ENCODE measurements around the gene SLC36A3. TPM values are rescaled to one million over a fixed set of nuclear protein-coding genes. Genes with fewer than 3 reads are reported as not detected.
A peak's percentile ranks its signal among the peaks of the same experiment; 100 is the strongest.

Gene SLC36A3
- total RNA-seq, 2 donors from 2014 or later, result not detected

DNA sequence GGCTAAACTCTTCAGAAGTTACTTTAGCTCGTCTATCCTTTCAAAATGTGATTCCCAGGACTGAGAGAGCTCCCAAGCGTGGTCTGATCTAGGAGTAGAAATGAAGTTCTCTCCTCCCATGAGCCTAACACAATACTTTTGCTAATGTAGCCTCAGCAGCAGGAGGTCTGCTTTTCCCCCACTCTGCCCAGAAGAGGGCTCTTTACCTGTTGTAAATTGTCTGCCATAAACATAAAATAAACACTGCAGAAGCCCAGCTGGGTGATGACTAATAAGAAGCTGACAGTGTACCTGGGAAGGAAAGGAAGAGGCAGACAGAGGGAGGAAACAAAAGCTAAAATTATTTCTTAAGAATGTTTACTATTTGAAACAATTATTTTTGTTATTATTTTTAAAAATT, 15.4 kb downstream of the SLC36A3 start:
- Mint-ChIP-seq H3K36me3 (ENCODE audit: low read depth) (no peaks in the 10 kb centered on the region), H3K27me3 (no peaks in the 10 kb centered on the region), H3K4me3 (no peak overlapping the region), H3K9me3 (no peaks in the 10 kb centered on the region), H3K27ac (no peak overlapping the region), H3K4me1 (peaks cover 6% of the 10 kb centered on the region)
- ATAC-seq (replicated peaks), result no peak

DNA sequence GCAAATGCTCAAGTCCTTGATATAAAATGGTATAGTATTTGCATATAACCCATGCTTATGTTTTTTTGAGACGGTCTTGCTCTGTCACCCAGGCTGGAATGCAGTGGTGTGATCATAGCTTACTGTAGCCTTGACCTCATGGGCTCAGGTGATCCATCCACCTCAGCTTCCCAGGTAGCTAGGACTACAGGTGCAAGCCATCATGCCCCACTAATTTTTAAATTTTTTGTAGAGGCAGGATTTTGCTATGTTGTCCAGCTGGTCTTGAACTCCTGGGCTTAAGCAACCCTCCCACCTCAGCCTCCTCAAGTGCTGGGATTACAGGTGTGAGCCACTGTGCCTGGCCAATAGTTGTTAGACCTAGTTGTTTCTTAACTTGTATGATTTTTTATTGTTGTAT, 17.3 kb downstream of the SLC36A3 start:
- no peaks in the 10 kb centered on the region for H3K9me3 Mint-ChIP-seq
- H3K4me1 Mint-ChIP-seq, result peaks cover 6% of the 10 kb centered on the region
- no peaks in the 10 kb centered on the region for H3K36me3 Mint-ChIP-seq (ENCODE audit: low read depth)

DNA sequence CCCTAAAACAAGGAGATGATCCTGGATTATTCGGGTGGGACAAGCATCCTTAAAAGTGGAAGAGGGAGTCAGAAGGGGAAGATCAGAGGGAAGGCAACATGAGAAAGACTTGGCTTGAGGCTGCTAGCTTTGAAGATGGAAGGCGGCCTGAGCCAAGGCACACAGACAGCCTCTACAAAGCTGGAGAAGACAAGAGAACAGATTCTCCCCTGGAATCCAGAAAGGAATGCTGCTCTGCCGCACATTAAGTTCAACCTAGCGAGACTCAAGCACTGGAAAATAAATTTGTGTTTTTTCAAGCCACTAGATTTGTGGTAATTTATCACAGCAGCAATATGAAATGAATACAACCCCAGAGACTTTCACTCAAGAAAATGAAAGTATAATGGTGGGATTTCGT, 17.9 kb downstream of the SLC36A3 start:
- peaks cover 6% of the 10 kb centered on the region for H3K4me1 Mint-ChIP-seq
- no peaks in the 10 kb centered on the region for H3K9me3 Mint-ChIP-seq
- no peak overlapping the region for H3K4me3 Mint-ChIP-seq
- no peaks in the 10 kb centered on the region for H3K27me3 Mint-ChIP-seq
- no peak overlapping the region for H3K27ac Mint-ChIP-seq
- no peak for ATAC-seq (replicated peaks)
- no peaks in the 10 kb centered on the region for H3K36me3 Mint-ChIP-seq (ENCODE audit: low read depth)

More for the DNA sequence above, 17.3 kb downstream of the SLC36A3 start:
- no peaks in the 10 kb centered on the region for H3K27me3 Mint-ChIP-seq
- no peak for ATAC-seq (replicated peaks)
- no peak overlapping the region for H3K27ac Mint-ChIP-seq
- no peak overlapping the region for H3K4me3 Mint-ChIP-seq

DNA sequence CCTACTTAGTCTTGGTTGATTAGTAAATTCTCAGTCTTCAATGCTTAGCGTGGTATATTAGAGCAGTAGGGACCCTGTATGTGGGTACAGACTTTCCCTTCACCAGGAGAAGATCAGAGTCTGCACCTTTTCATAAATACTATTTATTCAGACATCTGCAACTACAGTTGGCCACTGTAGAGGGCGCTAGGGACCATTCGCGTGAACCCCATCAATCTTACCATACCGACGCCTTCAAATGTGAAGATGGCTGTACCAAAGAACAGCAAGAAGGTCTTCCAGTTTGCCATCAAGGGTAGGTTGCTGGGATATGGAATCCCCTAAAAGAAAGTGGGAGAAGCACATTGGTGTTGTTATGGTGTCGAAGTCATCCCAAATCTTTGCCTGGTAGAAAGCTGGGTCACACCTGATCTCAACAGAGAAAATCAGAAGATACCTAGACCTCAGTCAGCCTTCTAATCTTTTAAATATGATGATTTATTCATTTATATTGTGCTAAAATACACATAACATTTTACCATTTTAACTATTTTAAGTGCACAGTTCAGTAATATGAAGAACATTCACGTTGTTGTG, 19.1 kb downstream of the SLC36A3 start:
- H3K4me1 Mint-ChIP-seq, result peaks cover 6% of the 10 kb centered on the region
- H3K4me3 Mint-ChIP-seq, result no peak overlapping the region
- ATAC-seq (replicated peaks), result no peak
- H3K36me3 Mint-ChIP-seq (ENCODE audit: low read depth), result no peaks in the 10 kb centered on the region
- no peaks in the 10 kb centered on the region for H3K9me3 Mint-ChIP-seq
- H3K27me3 Mint-ChIP-seq, result no peaks in the 10 kb centered on the region
- H3K27ac Mint-ChIP-seq, result no peak overlapping the region

- no peaks in the 10 kb centered on the region for H3K36me3 Mint-ChIP-seq (ENCODE audit: low read depth)
- H3K27me3 Mint-ChIP-seq, result no peaks in the 10 kb centered on the region
- H3K4me3 Mint-ChIP-seq, result no peak overlapping the region
- no peak overlapping the region for H3K27ac Mint-ChIP-seq
- no peaks in the 10 kb centered on the region for H3K9me3 Mint-ChIP-seq
- no peak for ATAC-seq (replicated peaks)
- H3K4me1 Mint-ChIP-seq, result peaks cover 6% of the 10 kb centered on the region
These were observed 20.3 kb downstream of the SLC36A3 start for GRCh38 chr5:151283120-151283825.

- no peaks in the 10 kb centered on the region for H3K36me3 Mint-ChIP-seq (ENCODE audit: low read depth)
- H3K27ac Mint-ChIP-seq, result no peak overlapping the region
- peaks cover 6% of the 10 kb centered on the region for H3K4me1 Mint-ChIP-seq
- no peaks in the 10 kb centered on the region for H3K9me3 Mint-ChIP-seq
- H3K4me3 Mint-ChIP-seq, result no peak overlapping the region
- ATAC-seq (replicated peaks), result no peak
- H3K27me3 Mint-ChIP-seq, result no peaks in the 10 kb centered on the region
These were observed 22.4 kb downstream of the SLC36A3 start for GRCh38 chr5:151281001-151281639.

GRCh38 chr5:151280443-151280842, 23.1 kb downstream of the SLC36A3 start:
- Mint-ChIP-seq H3K27ac (no peak overlapping the region), H3K4me3 (no peak overlapping the region), H3K27me3 (no peaks in the 10 kb centered on the region)

GRCh38 chr5:151278845-151279244, 24.7 kb downstream of the SLC36A3 start:
- Mint-ChIP-seq H3K36me3 (ENCODE audit: low read depth) (no peaks in the 10 kb centered on the region), H3K4me1 (peaks cover 1% of the 10 kb centered on the region), H3K9me3 (no peaks in the 10 kb centered on the region), H3K27me3 (no peaks in the 10 kb centered on the region), H3K27ac (no peak overlapping the region), H3K4me3 (no peak overlapping the region)
- ATAC-seq (replicated peaks), result no peak

More at GRCh38 chr5:151280443-151280842, 23.1 kb downstream of the SLC36A3 start:
- no peaks in the 10 kb centered on the region for H3K36me3 Mint-ChIP-seq (ENCODE audit: low read depth)
- H3K4me1 Mint-ChIP-seq, result peaks cover 6% of the 10 kb centered on the region
- H3K9me3 Mint-ChIP-seq, result no peaks in the 10 kb centered on the region
- ATAC-seq (replicated peaks), result no peak

DNA sequence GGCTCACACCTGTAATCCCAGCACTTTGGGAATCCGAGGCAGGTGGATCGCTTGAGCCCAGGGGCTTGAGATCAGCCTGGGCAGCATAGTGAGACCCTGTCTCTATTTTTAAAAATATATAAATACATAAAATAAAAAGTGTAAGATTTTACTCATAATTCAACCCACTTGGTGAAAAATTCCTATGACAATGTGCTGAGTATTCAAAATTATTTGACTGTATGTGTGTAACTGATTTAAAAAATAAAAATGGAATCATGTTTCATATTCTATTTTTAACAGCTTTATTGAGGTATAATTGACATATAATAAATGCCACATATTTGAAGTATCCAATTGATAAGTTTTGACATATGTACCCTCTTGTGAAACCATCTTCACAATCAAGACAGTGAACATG, 27.8 kb downstream of the SLC36A3 start:
- Mint-ChIP-seq H3K27ac (no peak overlapping the region), H3K27me3 (no peaks in the 10 kb centered on the region), H3K4me1 (no peaks in the 10 kb centered on the region), H3K36me3 (ENCODE audit: low read depth) (no peaks in the 10 kb centered on the region), H3K9me3 (no peaks in the 10 kb centered on the region), H3K4me3 (no peak overlapping the region)
- no peak for ATAC-seq (replicated peaks)

- no peaks in the 10 kb centered on the region for H3K36me3 Mint-ChIP-seq (ENCODE audit: low read depth)
- ATAC-seq (replicated peaks), result no peak
- no peak overlapping the region for H3K27ac Mint-ChIP-seq
- H3K9me3 Mint-ChIP-seq, result no peaks in the 10 kb centered on the region
- H3K27me3 Mint-ChIP-seq, result no peaks in the 10 kb centered on the region
- H3K4me1 Mint-ChIP-seq, result no peaks in the 10 kb centered on the region
- H3K4me3 Mint-ChIP-seq, result no peak overlapping the region
These were observed 28.9 kb downstream of the SLC36A3 start for GRCh38 chr5:151274666-151275065.

DNA sequence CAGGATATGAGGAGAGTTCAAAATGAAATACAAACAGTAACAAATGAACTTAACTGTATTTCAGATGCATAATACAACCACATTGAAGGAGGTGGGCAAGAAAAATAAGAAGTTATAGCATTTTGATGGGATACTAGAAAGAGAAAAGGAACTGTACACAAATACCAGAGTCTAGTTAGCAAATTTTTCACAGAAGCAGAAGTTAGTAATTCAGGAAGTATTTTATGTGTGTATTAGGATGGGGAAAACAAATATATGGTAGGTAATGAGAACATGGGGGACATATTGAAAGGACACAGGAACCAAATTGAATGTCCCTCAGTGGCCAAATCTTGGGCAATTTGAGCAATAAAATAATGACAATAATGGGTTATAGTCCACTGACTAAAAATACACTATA, 32.2 kb downstream of the SLC36A3 start:
- Mint-ChIP-seq H3K4me3 (no peak overlapping the region), H3K36me3 (ENCODE audit: low read depth) (peaks cover 27% of the 10 kb centered on the region), H3K27ac (no peak overlapping the region), H3K4me1 (no peaks in the 10 kb centered on the region), H3K27me3 (no peaks in the 10 kb centered on the region), H3K9me3 (no peaks in the 10 kb centered on the region)
- ATAC-seq (replicated peaks), result no peak

- H3K27ac Mint-ChIP-seq, result no peak overlapping the region
- H3K27me3 Mint-ChIP-seq, result no peaks in the 10 kb centered on the region
- H3K4me1 Mint-ChIP-seq, result no peaks in the 10 kb centered on the region
- peaks cover 34% of the 10 kb centered on the region for H3K36me3 Mint-ChIP-seq (ENCODE audit: low read depth)
- peak; percentile 96 for ATAC-seq (replicated peaks)
- H3K9me3 Mint-ChIP-seq, result no peaks in the 10 kb centered on the region
- H3K4me3 Mint-ChIP-seq, result no peak overlapping the region
These were observed 33.0 kb downstream of the SLC36A3 start for GRCh38 chr5:151270599-151270998.

DNA sequence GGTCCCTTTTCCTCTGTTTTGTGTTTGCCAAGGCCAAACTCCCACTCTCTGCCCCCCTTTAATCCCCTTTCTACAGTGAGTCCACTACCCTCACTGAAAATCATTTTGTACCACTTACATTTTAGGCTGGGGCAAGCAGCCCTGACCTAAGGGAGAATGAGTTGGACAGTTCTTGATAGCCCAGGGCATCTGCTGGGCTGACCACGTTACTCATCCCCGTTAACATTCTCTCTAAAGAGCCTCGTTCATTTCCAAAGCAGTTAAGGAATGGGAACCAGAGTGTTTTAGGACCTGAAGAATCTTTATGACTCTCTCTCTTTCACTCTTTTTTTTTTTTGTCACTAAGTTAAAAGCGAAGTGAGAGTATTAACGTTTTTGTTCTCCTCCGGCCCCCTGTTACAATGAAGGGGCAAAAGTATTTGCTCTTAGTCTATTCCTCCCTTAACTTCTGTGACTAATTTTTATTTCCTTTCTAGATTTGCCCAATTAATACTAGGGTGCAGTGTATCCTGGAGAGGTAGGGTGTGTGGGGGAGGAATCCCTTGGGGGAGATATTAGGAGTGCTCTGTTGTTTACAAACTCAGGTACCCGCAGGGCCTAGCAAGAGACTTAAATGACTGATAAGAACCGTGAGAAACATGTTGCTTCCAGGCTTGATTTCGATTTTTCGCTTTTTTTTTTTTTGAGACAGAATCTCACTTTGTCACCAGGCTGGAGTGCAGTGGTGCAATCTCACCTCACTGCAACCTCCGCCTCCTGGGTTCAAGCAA, 35.9 kb downstream of the SLC36A3 start:
- Mint-ChIP-seq H3K27ac (no peak overlapping the region), H3K36me3 (ENCODE audit: low read depth) (peaks cover 59% of the 10 kb centered on the region), H3K4me1 (peaks cover 13% of the 10 kb centered on the region), H3K9me3 (no peaks in the 10 kb centered on the region), H3K27me3 (no peaks in the 10 kb centered on the region), H3K4me3 (no peak overlapping the region)
- no peak for ATAC-seq (replicated peaks)

DNA sequence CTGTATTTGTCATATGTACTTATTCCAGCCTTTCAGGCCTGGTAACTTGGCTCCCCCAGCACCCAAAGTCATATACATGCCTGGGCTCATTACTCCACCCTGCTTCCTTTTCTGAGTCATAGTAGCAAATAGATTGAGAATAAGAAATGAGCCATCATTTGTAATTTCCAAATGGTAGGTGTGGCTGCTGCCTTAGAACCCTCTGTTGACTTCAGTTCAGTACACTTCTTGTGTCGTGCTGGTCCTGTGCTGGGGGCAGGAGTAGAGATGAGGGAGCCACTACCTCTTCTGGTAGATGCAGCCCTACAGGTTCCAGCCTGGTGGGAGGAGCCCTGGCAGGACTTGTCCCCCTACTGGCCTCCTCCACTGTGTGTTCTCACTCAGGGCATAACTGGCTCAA, 39.5 kb downstream of the SLC36A3 start:
- H3K27me3 Mint-ChIP-seq, result no peaks in the 10 kb centered on the region
- H3K4me3 Mint-ChIP-seq, result peak overlapping the region; percentile 63
- peak overlapping the region; percentile 97 for H3K27ac Mint-ChIP-seq
- H3K4me1 Mint-ChIP-seq, result peaks cover 14% of the 10 kb centered on the region
- H3K9me3 Mint-ChIP-seq, result no peaks in the 10 kb centered on the region
- peaks cover 77% of the 10 kb centered on the region for H3K36me3 Mint-ChIP-seq (ENCODE audit: low read depth)
- ATAC-seq (replicated peaks), result peak; percentile 99

Data from activated T-helper 17 cell treated with anti-CD3 and anti-CD28 coated beads, Interleukin-2, amount 50 U/mL, for 72 hours (primary cell).